Calu3 (cell line): ENCODE results near the gene KCNT1. TPM values are rescaled to one million over a fixed set of nuclear protein-coding genes. Genes with fewer than 3 reads are reported as not detected.

Experiments
- BruUV-seq: library from RNA; stranded (reverse); fragments of 400-500 nt; replicated peaks from 2 replicates; lab custom pipeline; 2021; lab: Mats Ljungman, UMichigan
- CTCF ChIA-PET: fragments of 300-600 bp; sonication (Branson Sonifier 250); formaldehyde crosslinking; loops from one replicate; lab custom pipeline; 2022; ENCODE audit warnings: antibody characterized with exemption; lab: Charles Lee
- DNase-seq: peaks from one replicate; pipeline ENCODE4 v3.0.0; 2022
- H3K27ac Mint-ChIP-seq: one replicate; pipeline ENCODE4 v1.8.0; 2022; ENCODE audit warnings: mixed read lengths; ENCODE audit not compliant: unreplicated experiment
- H3K27me3 Mint-ChIP-seq: one replicate; pipeline ENCODE4 v1.8.0; 2022; ENCODE audit warnings: mixed read lengths; ENCODE audit not compliant: unreplicated experiment
- H3K36me3 Mint-ChIP-seq: one replicate; pipeline ENCODE4 v1.8.0; 2022; ENCODE audit warnings: mild to moderate bottlenecking, moderate library complexity, mixed read lengths; ENCODE audit not compliant: insufficient read depth, unreplicated experiment
- H3K4me1 Mint-ChIP-seq: one replicate; pipeline ENCODE4 v1.8.0; 2022; ENCODE audit warnings: mild to moderate bottlenecking, low read depth, mixed read lengths; ENCODE audit not compliant: unreplicated experiment
- H3K4me3 Mint-ChIP-seq: one replicate; pipeline ENCODE4 v1.8.0; 2022; ENCODE audit warnings: mild to moderate bottlenecking, low read depth, moderate library complexity, mixed read lengths; ENCODE audit not compliant: unreplicated experiment
- H3K9me3 Mint-ChIP-seq: one replicate; pipeline ENCODE4 v1.8.0; 2022; ENCODE audit warnings: low read depth, mixed read lengths; ENCODE audit not compliant: unreplicated experiment
- intact Hi-C: fragments of 100-400 bp; cut with micrococcal nuclease; formaldehyde crosslinking; loops from one replicate; pipeline ENCODE4 v1.10.0; 2022; ENCODE audit not compliant: unreplicated experiment
- total RNA-seq: library from RNA; stranded (reverse); gene quantifications from 2 replicates; pipeline ENCODE4 v1.2.3, GENCODE V29; 2022
- TF ChIP-seq, protein P1 (sequence below): fragments of 200-600 bp; IDR thresholded peaks from one replicate; pipeline ENCODE4 v1.8.0; 2022; ENCODE audit warnings: antibody characterized with exemption; ENCODE audit not compliant: unreplicated experiment

KCNT1 gene
- total RNA-seq, 1 experiment from 2014 or later, result not detected

GRCh38 chr9:135736979-135737839, 35.2 kb downstream of the KCNT1 start:
- TF ChIP-seq, protein P1, sequence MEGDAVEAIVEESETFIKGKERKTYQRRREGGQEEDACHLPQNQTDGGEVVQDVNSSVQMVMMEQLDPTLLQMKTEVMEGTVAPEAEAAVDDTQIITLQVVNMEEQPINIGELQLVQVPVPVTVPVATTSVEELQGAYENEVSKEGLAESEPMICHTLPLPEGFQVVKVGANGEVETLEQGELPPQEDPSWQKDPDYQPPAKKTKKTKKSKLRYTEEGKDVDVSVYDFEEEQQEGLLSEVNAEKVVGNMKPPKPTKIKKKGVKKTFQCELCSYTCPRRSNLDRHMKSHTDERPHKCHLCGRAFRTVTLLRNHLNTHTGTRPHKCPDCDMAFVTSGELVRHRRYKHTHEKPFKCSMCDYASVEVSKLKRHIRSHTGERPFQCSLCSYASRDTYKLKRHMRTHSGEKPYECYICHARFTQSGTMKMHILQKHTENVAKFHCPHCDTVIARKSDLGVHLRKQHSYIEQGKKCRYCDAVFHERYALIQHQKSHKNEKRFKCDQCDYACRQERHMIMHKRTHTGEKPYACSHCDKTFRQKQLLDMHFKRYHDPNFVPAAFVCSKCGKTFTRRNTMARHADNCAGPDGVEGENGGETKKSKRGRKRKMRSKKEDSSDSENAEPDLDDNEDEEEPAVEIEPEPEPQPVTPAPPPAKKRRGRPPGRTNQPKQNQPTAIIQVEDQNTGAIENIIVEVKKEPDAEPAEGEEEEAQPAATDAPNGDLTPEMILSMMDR, result no peak
- intact Hi-C loops, result no loop called here
- no peak overlapping the region for H3K27ac Mint-ChIP-seq
- no peak for DNase-seq
- no peaks in the 10 kb centered on the region for H3K36me3 Mint-ChIP-seq
- no peak overlapping the region for H3K4me3 Mint-ChIP-seq
- CTCF ChIA-PET, result no interaction called here
- peaks cover 16% of the 10 kb centered on the region for H3K4me1 Mint-ChIP-seq
- H3K9me3 Mint-ChIP-seq, result peaks cover 2% of the 10 kb centered on the region
- H3K27me3 Mint-ChIP-seq, result peaks cover 72% of the 10 kb centered on the region
- BruUV-seq, result no TSS peak

GRCh38 chr9:135737840-135738521, 36.0 kb downstream of the KCNT1 start:
- peaks cover 72% of the 10 kb centered on the region for H3K27me3 Mint-ChIP-seq
- H3K36me3 Mint-ChIP-seq, result no peaks in the 10 kb centered on the region
- intact Hi-C loops, result no loop called here
- H3K4me3 Mint-ChIP-seq, result no peak overlapping the region
- CTCF ChIA-PET, result no interaction called here
- no TSS peak for BruUV-seq
- H3K27ac Mint-ChIP-seq, result no peak overlapping the region
- no peaks in the 10 kb centered on the region for H3K9me3 Mint-ChIP-seq
- TF ChIP-seq, protein P1, result no peak
- peaks cover 9% of the 10 kb centered on the region for H3K4me1 Mint-ChIP-seq
- DNase-seq, result no peak

- DNase-seq, result no peak
- peaks cover 59% of the 10 kb centered on the region for H3K27me3 Mint-ChIP-seq
- TF ChIP-seq, protein P1, result no peak
- intact Hi-C loops, result no loop called here
- H3K4me1 Mint-ChIP-seq, result no peaks in the 10 kb centered on the region
- no peaks in the 10 kb centered on the region for H3K36me3 Mint-ChIP-seq
- H3K4me3 Mint-ChIP-seq, result no peak overlapping the region
- no peak overlapping the region for H3K27ac Mint-ChIP-seq
- H3K9me3 Mint-ChIP-seq, result no peaks in the 10 kb centered on the region
- CTCF ChIA-PET, result interaction anchor here (0.6 kb wide), 1 partner anchor 10 kb away, joined by 4 read pairs; no protein-coding TSS in a partner anchor
- no TSS peak for BruUV-seq
Measured at GRCh38 chr9:135739271-135740220, 37.6 kb downstream of the KCNT1 start.
